ENCODE data around the gene TSPAN9.

GRCh38 chr12:3081886-3082285 lies 4.7 kb downstream of the TSPAN9 start:
- TF ChIP-seq CTCF (IDR thresholded peaks at IDR 0.05) (no peak), EZH2 (IDR thresholded peaks at IDR 0.05) (no peak), EZH2phosphoT487 (IDR thresholded peaks at IDR 0.05) (no peak)
